SK-N-SH treated with all-trans-retinoic acid at 6 μM for 48 hours (cell line): ENCODE results near the gene TMEM165.

Experiments
- ATAC-seq: fragments of 200-7000 bp; cut with Tn5 transposase; 3 replicates; pipeline ENCODE4 v1.9.1; 2020; ENCODE audit warnings: mild to moderate bottlenecking, moderate library complexity
- ARNTL ChIP-seq: fragments of 450-650 bp; formaldehyde crosslinking; IDR thresholded peaks from 2 replicates; pipeline ENCODE4 v1.5.0; 2020; ENCODE audit warnings: low read depth, mild to moderate bottlenecking, moderate library complexity, borderline replicate concordance
- BACH2 ChIP-seq: fragments of 250-450 bp; sonication (Bioruptor Pico); IDR thresholded peaks from 2 replicates; pipeline ENCODE4 v1.9.0; 2021; ENCODE audit warnings: mild to moderate bottlenecking, borderline replicate concordance
- CREB5 ChIP-seq: fragments of 250-450 bp; sonication (Bioruptor Pico); IDR thresholded peaks from 2 replicates; pipeline ENCODE4 v1.5.1; 2020; ENCODE audit warnings: low read depth, mild to moderate bottlenecking, moderate library complexity
- CSRNP3 ChIP-seq: fragments of 250-450 bp; sonication (Bioruptor Pico); IDR thresholded peaks from 2 replicates; pipeline ENCODE4 v1.5.1; 2021; ENCODE audit warnings: mild to moderate bottlenecking, moderate library complexity
- ESRRG ChIP-seq: fragments of 250-450 bp; sonication (Bioruptor Pico); IDR thresholded peaks from 2 replicates; pipeline ENCODE4 v1.6.1; 2021; ENCODE audit warnings: mild to moderate bottlenecking
- GLIS3 ChIP-seq: fragments of 250-450 bp; sonication (Bioruptor Pico); IDR thresholded peaks from 2 replicates; pipeline ENCODE4 v1.5.0; 2020; ENCODE audit warnings: mild to moderate bottlenecking, moderate library complexity
- ISL1 ChIP-seq: fragments of 250-450 bp; sonication (Bioruptor Pico); IDR thresholded peaks from 2 replicates; pipeline ENCODE4 v2.1.2; 2022; ENCODE audit warnings: mild to moderate bottlenecking, moderate library complexity
- PATZ1 ChIP-seq: fragments of 250-450 bp; sonication (Bioruptor Pico); IDR thresholded peaks from 2 replicates; pipeline ENCODE4 v1.8.0; 2020; ENCODE audit warnings: mild to moderate bottlenecking, moderate library complexity, borderline replicate concordance
- POU6F1 ChIP-seq: fragments of 250-450 bp; sonication (Bioruptor Pico); IDR thresholded peaks from 2 replicates; pipeline ENCODE4 v1.8.0; 2021; ENCODE audit warnings: low read depth, mild to moderate bottlenecking, moderate library complexity, borderline replicate concordance
- SNAI2 ChIP-seq: fragments of 250-450 bp; sonication (Bioruptor Pico); IDR thresholded peaks from 2 replicates; pipeline ENCODE4 v1.5.0; 2020; ENCODE audit warnings: mild to moderate bottlenecking, moderate library complexity
- ZC3H10 ChIP-seq: fragments of 250-450 bp; sonication (Bioruptor Pico); IDR thresholded peaks from 2 replicates; pipeline ENCODE4 v1.5.1; 2021; ENCODE audit warnings: mild to moderate bottlenecking, moderate library complexity
- ZFP3 ChIP-seq: fragments of 250-450 bp; sonication (Bioruptor Pico); IDR thresholded peaks from 2 replicates; pipeline ENCODE4 v1.5.0; 2020; ENCODE audit warnings: mild to moderate bottlenecking, moderate library complexity
- ZNF565 ChIP-seq: fragments of 450-650 bp; formaldehyde crosslinking; conservative IDR thresholded peaks from 2 replicates; pipeline ENCODE4 v1.5.0; 2020; ENCODE audit warnings: low read depth, mild to moderate bottlenecking, moderate library complexity
- ZNF70 ChIP-seq: fragments of 450-650 bp; formaldehyde crosslinking; IDR thresholded peaks from 2 replicates; pipeline ENCODE4 v1.5.0; 2020; ENCODE audit warnings: mild to moderate bottlenecking, moderate library complexity
- ZNF8 ChIP-seq: fragments of 450-650 bp; formaldehyde crosslinking; IDR thresholded peaks from 2 replicates; pipeline ENCODE4 v1.5.0; 2020; ENCODE audit warnings: mild to moderate bottlenecking, moderate library complexity

TMEM165 gene

GRCh38 chr4:55395529-55396307 lies at the start of gene TMEM165:
TSS of gene TMEM165 (plus strand) at chr4:55395957. CDS start at chr4:55396190, 233 bp downstream.
- no peak for TF ChIP-seq ZNF565 (CRISPR knock-in tag)
- no peak for TF ChIP-seq ZC3H10 (CRISPR knock-in tag)
- TF ChIP-seq ZNF70 = no peak
- TF ChIP-seq ISL1 = no peak
- no peak for TF ChIP-seq ZFP3
- no peak for TF ChIP-seq CSRNP3 (CRISPR knock-in tag)
- TF ChIP-seq PATZ1 (CRISPR knock-in tag) = no peak
- no peak for TF ChIP-seq ARNTL (CRISPR knock-in tag)
- TF ChIP-seq GLIS3 (CRISPR knock-in tag) = no peak
- no peak for TF ChIP-seq SNAI2 (CRISPR knock-in tag)
- no peak for TF ChIP-seq POU6F1 (CRISPR knock-in tag)
- TF ChIP-seq, all 23 proteins: peak for 0
- peak; percentile 96 for ATAC-seq

- TF ChIP-seq ZFP3 = peak; percentile 43; the same call in 1 of the 2 replicates
- no peak for TF ChIP-seq ARNTL (CRISPR knock-in tag)
- TF ChIP-seq, all 23 proteins: peak for 1
- ATAC-seq = peak; percentile 97
Observed at GRCh38 chr4:55345980-55346850, 49.5 kb upstream of the TMEM165 start, which contains the start of gene SRD5A3. TSS of gene SRD5A3 (plus strand) at chr4:55346242. CDS start at chr4:55346337, 95 bp downstream.

- no peak for ATAC-seq
- no peak for TF ChIP-seq CREB5 (CRISPR knock-in tag)
- no peak for TF ChIP-seq ESRRG (CRISPR knock-in tag)
- TF ChIP-seq BACH2 = no peak
Observed at GRCh38 chr4:55346851-55347255, 48.9 kb upstream of the TMEM165 start.

GRCh38 chr4:55347610-55348228 lies 48.0 kb upstream of the TMEM165 start:
- no peak for TF ChIP-seq ZNF8
- no peak for TF ChIP-seq GLIS3 (CRISPR knock-in tag)
- no peak for TF ChIP-seq BACH2
- TF ChIP-seq ESRRG (CRISPR knock-in tag) = no peak
- no peak for TF ChIP-seq ZC3H10 (CRISPR knock-in tag)
- TF ChIP-seq CSRNP3 (CRISPR knock-in tag) = no peak
- TF ChIP-seq POU6F1 (CRISPR knock-in tag) = no peak
- no peak for ATAC-seq
